ENCODE data around the gene ACTRT2.

ACTRT2 gene

DNA sequence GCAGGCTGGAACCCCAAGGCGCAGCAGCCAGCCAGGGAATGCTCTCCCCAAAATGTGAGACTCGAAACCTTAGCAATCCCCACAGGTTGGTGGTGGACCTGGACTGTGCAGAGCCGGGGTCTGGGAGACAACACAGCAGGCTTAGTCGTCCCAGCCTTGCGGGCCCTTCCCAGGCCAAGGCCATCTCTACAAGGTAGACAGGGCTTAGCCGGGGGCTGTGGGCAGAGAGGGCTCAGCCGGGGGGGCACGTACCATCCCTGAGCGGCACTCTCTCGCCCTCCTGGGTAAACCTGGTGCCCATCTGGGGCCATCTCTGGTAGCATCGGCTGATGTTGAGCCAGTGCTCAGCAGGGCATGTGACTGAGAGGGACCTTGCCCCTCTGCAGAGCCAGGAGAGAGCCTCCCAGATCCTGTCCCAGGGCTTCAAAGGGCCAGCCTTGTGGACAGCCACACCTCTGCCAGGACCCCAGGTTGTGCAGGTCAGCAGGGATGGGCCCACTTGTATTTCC is 2.2 kb upstream of the ACTRT2 start:
- no peak overlapping the region for H3K27ac ChIP-seq (ENCODE audit: low read length)
- H3K36me3 ChIP-seq (replicated peaks; ENCODE audit: insufficient read depth, low read length) = no peaks in the 10 kb centered on the region
- no peak overlapping the region for H3K4me2 ChIP-seq (ENCODE audit: low read depth, low read length)
- H3K4me3 ChIP-seq (ENCODE audit: low read length) = no peak overlapping the region
- no peaks in the 10 kb centered on the region for H3K9me2 ChIP-seq (replicated peaks; ENCODE audit: insufficient read depth, low read length)
- H3K9ac ChIP-seq (ENCODE audit: low read length) = no peak overlapping the region
- no peaks in the 10 kb centered on the region for H3F3A ChIP-seq (ENCODE audit: insufficient read depth, low read length)
- H3K27me3 ChIP-seq (replicated peaks; ENCODE audit: insufficient read depth, low read length) = peaks cover 92% of the 10 kb centered on the region
- H2AFZ ChIP-seq (ENCODE audit: low read length) = no peak overlapping the region
- no peaks in the 10 kb centered on the region for H3K79me2 ChIP-seq (ENCODE audit: low read length)
- TF ChIP-seq CTCF (IDR thresholded peaks at IDR 0.05; ENCODE audit: low read length) = no peak
- TF ChIP-seq EZH2 (optimal IDR thresholded peaks at IDR 0.05; ENCODE audit: low read depth, low read length) = no peak
- TF ChIP-seq EZH2phosphoT487 (IDR thresholded peaks at IDR 0.05; ENCODE audit: low read length) = no peak
- no peaks in the 10 kb centered on the region; the same call in 1 of the 2 replicates for H4K20me1 ChIP-seq (ENCODE audit: insufficient read depth, low read length)
- H3K9me3 ChIP-seq (replicated peaks; ENCODE audit: insufficient read depth, low read length) = no peaks in the 10 kb centered on the region
- no peak for DNase-seq
- no peaks in the 10 kb centered on the region for H3K4me1 ChIP-seq (ENCODE audit: low read length)

DNA sequence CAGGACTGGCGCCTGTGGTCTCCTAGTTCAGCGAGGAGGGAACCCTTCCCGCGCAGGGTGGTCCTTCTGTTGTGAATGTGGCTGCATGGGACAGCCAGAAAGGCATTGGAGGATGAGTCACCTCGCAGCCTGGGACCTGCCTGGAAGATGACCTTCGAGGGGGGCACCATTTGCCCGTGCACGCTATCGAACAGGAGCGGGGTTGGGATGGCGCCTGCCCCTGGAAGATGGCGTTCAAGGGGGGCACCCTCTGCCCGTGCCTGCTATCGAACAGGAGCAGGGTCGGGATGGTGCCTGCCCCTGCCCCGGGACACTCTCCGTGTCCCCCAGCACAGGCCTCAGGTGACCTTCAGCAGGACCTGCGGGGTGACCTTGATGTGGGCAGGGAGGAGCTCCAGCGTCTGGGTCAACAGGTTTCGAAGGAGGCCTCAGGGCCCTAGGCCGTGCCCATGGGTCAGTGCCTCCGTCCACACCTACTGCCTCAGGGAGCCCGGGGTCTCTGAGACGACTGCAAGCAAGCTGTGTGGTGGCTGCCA is 1.7 kb upstream of the ACTRT2 start:
- Histone ChIP-seq H3K9me3 (replicated peaks; ENCODE audit: insufficient read depth, low read length) (no peaks in the 10 kb centered on the region), H3K27ac (ENCODE audit: low read length) (no peak overlapping the region), H3K4me2 (ENCODE audit: low read depth, low read length) (no peak overlapping the region), H3F3A (ENCODE audit: insufficient read depth, low read length) (no peaks in the 10 kb centered on the region), H3K9me2 (replicated peaks; ENCODE audit: insufficient read depth, low read length) (no peaks in the 10 kb centered on the region), H3K4me3 (ENCODE audit: low read length) (no peak overlapping the region), H4K20me1 (ENCODE audit: insufficient read depth, low read length) (no peaks in the 10 kb centered on the region; the same call in 1 of the 2 replicates), H3K27me3 (replicated peaks; ENCODE audit: insufficient read depth, low read length) (peaks cover 92% of the 10 kb centered on the region), H3K4me1 (ENCODE audit: low read length) (no peaks in the 10 kb centered on the region), H3K9ac (ENCODE audit: low read length) (no peak overlapping the region), H3K36me3 (replicated peaks; ENCODE audit: insufficient read depth, low read length) (no peaks in the 10 kb centered on the region), H3K79me2 (ENCODE audit: low read length) (no peaks in the 10 kb centered on the region), H2AFZ (ENCODE audit: low read length) (no peak overlapping the region)
- DNase-seq = no peak
- TF ChIP-seq EZH2 (optimal IDR thresholded peaks at IDR 0.05; ENCODE audit: low read depth, low read length) (no peak), EZH2phosphoT487 (IDR thresholded peaks at IDR 0.05; ENCODE audit: low read length) (no peak), CTCF (IDR thresholded peaks at IDR 0.05; ENCODE audit: low read length) (no peak)

DNA sequence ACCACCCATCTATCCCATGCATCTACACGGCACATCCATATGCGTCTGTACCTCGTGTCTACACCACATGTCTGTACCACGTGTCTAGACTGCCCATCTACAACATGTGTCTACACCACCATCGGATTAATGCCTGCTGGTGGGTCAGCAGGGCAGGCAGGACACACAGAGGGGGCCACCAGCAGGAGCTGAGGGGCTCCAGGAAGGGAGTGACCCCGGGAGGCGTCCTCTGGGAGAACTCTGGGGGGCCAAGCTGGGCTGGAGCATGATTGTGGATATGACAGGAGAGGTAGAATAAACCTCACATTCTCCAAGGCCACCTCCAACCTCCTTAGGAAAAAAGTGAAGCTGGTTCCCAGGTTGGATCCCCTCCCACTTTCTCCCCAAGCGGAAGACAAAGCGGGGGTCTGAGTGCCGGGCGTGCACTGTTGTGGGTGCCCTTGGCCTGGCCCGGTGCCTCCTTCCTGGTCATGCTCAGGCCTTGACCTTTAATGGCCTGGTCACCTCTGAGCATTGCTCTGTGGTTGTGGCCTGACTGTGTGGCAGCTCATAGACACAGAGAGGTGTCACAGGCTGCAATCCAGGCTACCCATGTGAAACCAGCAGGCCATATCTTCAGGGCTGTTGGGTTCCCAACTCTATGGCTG is 881 bp upstream of the ACTRT2 start:
- no peaks in the 10 kb centered on the region; the same call in 1 of the 2 replicates for H4K20me1 ChIP-seq (ENCODE audit: insufficient read depth, low read length)
- no peaks in the 10 kb centered on the region for H3K79me2 ChIP-seq (ENCODE audit: low read length)
- DNase-seq = no peak
- peaks cover 85% of the 10 kb centered on the region for H3K27me3 ChIP-seq (replicated peaks; ENCODE audit: insufficient read depth, low read length)
- no peaks in the 10 kb centered on the region for H3K9me3 ChIP-seq (replicated peaks; ENCODE audit: insufficient read depth, low read length)
- H3K36me3 ChIP-seq (replicated peaks; ENCODE audit: insufficient read depth, low read length) = no peaks in the 10 kb centered on the region
- no peak overlapping the region for H3K27ac ChIP-seq (ENCODE audit: low read length)
- no peaks in the 10 kb centered on the region for H3F3A ChIP-seq (ENCODE audit: insufficient read depth, low read length)
- H2AFZ ChIP-seq (ENCODE audit: low read length) = no peak overlapping the region
- no peak overlapping the region for H3K4me3 ChIP-seq (ENCODE audit: low read length)
- H3K9ac ChIP-seq (ENCODE audit: low read length) = no peak overlapping the region
- no peak for TF ChIP-seq EZH2phosphoT487 (IDR thresholded peaks at IDR 0.05; ENCODE audit: low read length)
- no peak for TF ChIP-seq EZH2 (optimal IDR thresholded peaks at IDR 0.05; ENCODE audit: low read depth, low read length)
- no peak for TF ChIP-seq CTCF (IDR thresholded peaks at IDR 0.05; ENCODE audit: low read length)
- H3K4me1 ChIP-seq (ENCODE audit: low read length) = no peaks in the 10 kb centered on the region
- no peaks in the 10 kb centered on the region for H3K9me2 ChIP-seq (replicated peaks; ENCODE audit: insufficient read depth, low read length)
- no peak overlapping the region for H3K4me2 ChIP-seq (ENCODE audit: low read depth, low read length)
